NB4 (cell line): Measurements from ENCODE around the gene STAT1.

ENCODE experiments used
- DNase-seq: peaks from one replicate; pipeline ENCODE4 v3.0.0; 2010; ENCODE audit warnings: low read depth
- H3K4me3 ChIP-seq: one replicate; pipeline ENCODE4 v1.5.1; 2011; ENCODE audit warnings: mild to moderate bottlenecking, low read depth, low read length, moderate library complexity
- MAX ChIP-seq: IDR thresholded peaks from 2 replicates; pipeline ENCODE4 v1.6.1; 2011; ENCODE audit warnings: low read depth, low read length
- MYC ChIP-seq: IDR thresholded peaks from 2 replicates; pipeline ENCODE4 v1.6.1; 2011; ENCODE audit warnings: low read depth, low read length
- POLR2A ChIP-seq: IDR thresholded peaks from 2 replicates; pipeline ENCODE4 v1.6.1; 2011; ENCODE audit warnings: mild to moderate bottlenecking; ENCODE audit not compliant: insufficient read length; ENCODE audit errors: extremely low read depth
- TF ChIP-seq, protein P1 (sequence below): IDR thresholded peaks from one replicate; pipeline ENCODE4 v1.5.1; 2012; ENCODE audit warnings: low read depth, low read length

STAT1 gene

GRCh38 chr2:191048073-191048472, 34.1 kb upstream of the STAT1 start:
- no peak overlapping the region for H3K4me3 ChIP-seq
- DNase-seq = no peak
- no peak for TF ChIP-seq MAX
- TF ChIP-seq, protein P1, sequence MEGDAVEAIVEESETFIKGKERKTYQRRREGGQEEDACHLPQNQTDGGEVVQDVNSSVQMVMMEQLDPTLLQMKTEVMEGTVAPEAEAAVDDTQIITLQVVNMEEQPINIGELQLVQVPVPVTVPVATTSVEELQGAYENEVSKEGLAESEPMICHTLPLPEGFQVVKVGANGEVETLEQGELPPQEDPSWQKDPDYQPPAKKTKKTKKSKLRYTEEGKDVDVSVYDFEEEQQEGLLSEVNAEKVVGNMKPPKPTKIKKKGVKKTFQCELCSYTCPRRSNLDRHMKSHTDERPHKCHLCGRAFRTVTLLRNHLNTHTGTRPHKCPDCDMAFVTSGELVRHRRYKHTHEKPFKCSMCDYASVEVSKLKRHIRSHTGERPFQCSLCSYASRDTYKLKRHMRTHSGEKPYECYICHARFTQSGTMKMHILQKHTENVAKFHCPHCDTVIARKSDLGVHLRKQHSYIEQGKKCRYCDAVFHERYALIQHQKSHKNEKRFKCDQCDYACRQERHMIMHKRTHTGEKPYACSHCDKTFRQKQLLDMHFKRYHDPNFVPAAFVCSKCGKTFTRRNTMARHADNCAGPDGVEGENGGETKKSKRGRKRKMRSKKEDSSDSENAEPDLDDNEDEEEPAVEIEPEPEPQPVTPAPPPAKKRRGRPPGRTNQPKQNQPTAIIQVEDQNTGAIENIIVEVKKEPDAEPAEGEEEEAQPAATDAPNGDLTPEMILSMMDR = no peak
- no peak for TF ChIP-seq MYC
- TF ChIP-seq POLR2A = no peak

- TF ChIP-seq MAX (no peak), MYC (no peak), POLR2A (no peak)
- TF ChIP-seq, protein P1 = no peak
- no peak for DNase-seq
- no peak overlapping the region for H3K4me3 ChIP-seq
Observed at GRCh38 chr2:191045141-191045540, 31.2 kb upstream of the STAT1 start.

DNA sequence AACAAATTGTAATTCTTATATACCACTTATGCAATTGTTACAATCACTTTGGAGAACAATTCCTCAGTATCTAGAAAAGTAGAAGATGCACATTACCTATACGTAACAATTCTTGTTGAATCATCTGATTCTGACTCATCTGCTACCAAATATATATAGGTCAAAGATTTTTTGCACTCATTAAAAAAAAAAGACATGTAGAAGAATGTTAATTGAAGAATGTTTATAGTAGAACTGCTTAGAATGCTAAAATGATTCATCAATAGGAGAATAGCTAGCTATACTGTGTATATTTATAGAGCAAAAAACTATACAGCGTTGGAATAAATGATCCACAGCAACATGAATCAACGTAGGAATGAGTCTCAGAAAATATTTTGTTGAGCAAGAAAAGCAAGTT, 29.5 kb upstream of the STAT1 start:
- no peak overlapping the region for H3K4me3 ChIP-seq
- TF ChIP-seq MAX (no peak), POLR2A (no peak), MYC (no peak)
- TF ChIP-seq, protein P1 = no peak
- DNase-seq = no peak

DNA sequence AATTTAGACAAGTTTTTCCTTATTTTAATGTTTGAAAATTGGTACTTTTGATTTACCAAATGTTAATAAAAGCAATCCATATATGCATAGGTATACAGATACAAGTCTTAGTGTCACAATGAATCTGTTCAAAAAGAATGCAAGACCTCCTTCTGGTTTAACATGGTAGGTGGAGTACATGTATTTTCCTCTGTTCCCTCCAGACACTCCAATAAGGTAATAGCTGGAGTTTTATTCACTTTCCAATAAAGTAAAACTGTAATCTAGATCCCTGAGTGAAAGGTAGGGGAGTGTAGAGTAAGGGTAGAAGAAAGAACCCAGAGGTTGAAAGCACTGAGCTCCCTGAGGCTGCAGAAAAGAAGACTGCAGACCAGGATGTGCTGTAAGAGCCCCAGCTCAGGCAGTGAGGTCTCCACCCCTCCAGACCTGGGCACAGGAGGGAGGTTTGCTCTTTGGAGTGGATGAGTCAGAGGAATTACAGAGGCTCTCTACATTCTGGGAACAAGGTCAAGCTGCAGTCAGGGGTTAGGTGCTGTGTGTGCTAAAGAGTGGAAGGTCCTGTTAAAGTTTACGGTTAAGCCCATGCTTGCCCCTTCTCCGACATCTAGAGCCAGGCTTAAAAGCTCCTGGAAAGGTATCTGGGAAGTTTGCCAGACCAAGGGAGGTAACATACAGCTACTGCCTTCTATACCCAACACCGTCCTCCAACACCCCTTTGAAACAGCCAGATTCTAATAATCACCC, 27.6 kb upstream of the STAT1 start:
- TF ChIP-seq, protein P1 = no peak
- no peak for TF ChIP-seq POLR2A
- no peak for TF ChIP-seq MYC
- no peak for TF ChIP-seq MAX
- no peak overlapping the region for H3K4me3 ChIP-seq
- peak; percentile 48 for DNase-seq

DNA sequence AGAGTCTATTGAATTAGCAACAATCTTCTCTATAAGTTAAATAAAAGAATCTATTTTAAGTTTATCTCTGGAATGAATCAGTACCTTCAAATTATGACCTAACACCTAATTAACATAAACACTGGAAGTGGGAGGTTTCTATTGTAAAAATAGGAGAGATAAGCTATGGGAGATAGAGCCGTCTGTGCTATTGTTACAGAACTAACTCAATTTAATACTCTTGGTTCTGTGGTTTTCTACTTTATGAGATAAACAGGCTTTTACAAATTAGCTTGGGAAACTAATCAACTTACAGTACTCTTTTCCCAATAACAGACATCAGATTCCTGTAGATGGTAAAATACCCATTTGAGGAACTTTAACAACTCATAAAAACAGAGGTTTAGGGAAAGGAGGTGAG, 25.6 kb upstream of the STAT1 start:
- no peak overlapping the region for H3K4me3 ChIP-seq
- no peak for TF ChIP-seq MAX
- no peak for DNase-seq

GRCh38 chr2:191038741-191039140, 24.8 kb upstream of the STAT1 start:
- DNase-seq = no peak
- H3K4me3 ChIP-seq = no peak overlapping the region

More at GRCh38 chr2:191038741-191039140, 24.8 kb upstream of the STAT1 start:
- TF ChIP-seq, protein P1 = no peak
